Mesendoderm (in vitro differentiated cells): ENCODE data around the gene CCSER2.
A peak's percentile ranks its signal among the peaks of the same experiment; 100 is the strongest.

Source experiments
- DNase-seq: peaks from one replicate; pipeline ENCODE4 v3.0.0; 2013
- H2AK5ac ChIP-seq: 2 replicates; pipeline ENCODE4 v1.6.1; 2013; ENCODE audit warnings: low read length, inconsistent platforms
- H2BK120ac ChIP-seq: 2 replicates; pipeline ENCODE4 v1.6.1; 2013; ENCODE audit warnings: low read depth, mild to moderate bottlenecking, low read length, moderate library complexity, mixed read lengths
- H2BK15ac ChIP-seq: replicated peaks from 2 replicates; pipeline ENCODE4 v1.6.1; 2013; ENCODE audit warnings: low read depth, mild to moderate bottlenecking, moderate library complexity
- H2BK5ac ChIP-seq: 2 replicates; pipeline ENCODE4 v1.6.1; 2013; ENCODE audit warnings: low read length, inconsistent platforms
- H3K18ac ChIP-seq: 2 replicates; pipeline ENCODE4 v1.6.1; 2013; ENCODE audit warnings: mild to moderate bottlenecking, low read length, mixed read lengths
- H3K23ac ChIP-seq: one replicate; pipeline ENCODE4 v1.6.1; 2013; ENCODE audit warnings: low read length
- H3K27ac ChIP-seq: 2 replicates; pipeline ENCODE4 v1.5.1; 2013; ENCODE audit warnings: low read depth, mild to moderate bottlenecking, inconsistent platforms, low read length, moderate library complexity
- H3K27me3 ChIP-seq: 2 replicates; pipeline ENCODE4 v1.6.1; 2013; ENCODE audit warnings: low read length, control low read depth, mild to moderate bottlenecking, inconsistent platforms; ENCODE audit not compliant: insufficient read depth, poor library complexity
- H3K36me3 ChIP-seq: 2 replicates; pipeline ENCODE4 v1.6.1; 2013; ENCODE audit warnings: low read length, inconsistent platforms; ENCODE audit not compliant: control insufficient read depth, insufficient read depth
- H3K4ac ChIP-seq: one replicate; pipeline ENCODE4 v1.6.1; 2013; ENCODE audit warnings: low read depth, mild to moderate bottlenecking, low read length, moderate library complexity
- H3K4me1 ChIP-seq: 2 replicates; pipeline ENCODE4 v1.6.1; 2013; ENCODE audit warnings: low read depth, low read length, inconsistent platforms; ENCODE audit not compliant: control insufficient read depth
- H3K4me2 ChIP-seq: 2 replicates; pipeline ENCODE4 v1.6.1; 2013; ENCODE audit warnings: low read length
- H3K4me3 ChIP-seq: 2 replicates; pipeline ENCODE4 v1.5.1; 2013; ENCODE audit warnings: mild to moderate bottlenecking, low read length
- H3K56ac ChIP-seq: one replicate; pipeline ENCODE4 v1.6.1; 2013; ENCODE audit warnings: low read length
- H3K79me1 ChIP-seq: 2 replicates; pipeline ENCODE4 v1.6.1; 2013; ENCODE audit warnings: low read length, inconsistent platforms
- H3K79me2 ChIP-seq: 2 replicates; pipeline ENCODE4 v1.6.1; 2013; ENCODE audit warnings: mild to moderate bottlenecking, low read length; ENCODE audit not compliant: control insufficient read depth, insufficient read depth
- H3K9ac ChIP-seq: 2 replicates; pipeline ENCODE4 v1.6.1; 2013; ENCODE audit warnings: low read length, inconsistent platforms
- H4K5ac ChIP-seq: one replicate; pipeline ENCODE4 v1.6.1; 2013; ENCODE audit warnings: low read length
- H4K8ac ChIP-seq: one replicate; pipeline ENCODE4 v1.6.1; 2013; ENCODE audit warnings: low read depth, mild to moderate bottlenecking, control low read depth, low read length, moderate library complexity
- WGBS: extraction: QIAGEN DNeasy Blood & Tissue Kit; methylation state at CpG from one replicate; pipeline ENCODE4 v1.1.7; 2013; ENCODE audit warnings: low lambda C conversion rate, missing lambda C conversion rate; ENCODE audit not compliant: insufficient coverage; ENCODE audit errors: extremely low coverage; 5-methylcytosine and 5-hydroxymethylcytosine counted together

CCSER2 gene

DNA sequence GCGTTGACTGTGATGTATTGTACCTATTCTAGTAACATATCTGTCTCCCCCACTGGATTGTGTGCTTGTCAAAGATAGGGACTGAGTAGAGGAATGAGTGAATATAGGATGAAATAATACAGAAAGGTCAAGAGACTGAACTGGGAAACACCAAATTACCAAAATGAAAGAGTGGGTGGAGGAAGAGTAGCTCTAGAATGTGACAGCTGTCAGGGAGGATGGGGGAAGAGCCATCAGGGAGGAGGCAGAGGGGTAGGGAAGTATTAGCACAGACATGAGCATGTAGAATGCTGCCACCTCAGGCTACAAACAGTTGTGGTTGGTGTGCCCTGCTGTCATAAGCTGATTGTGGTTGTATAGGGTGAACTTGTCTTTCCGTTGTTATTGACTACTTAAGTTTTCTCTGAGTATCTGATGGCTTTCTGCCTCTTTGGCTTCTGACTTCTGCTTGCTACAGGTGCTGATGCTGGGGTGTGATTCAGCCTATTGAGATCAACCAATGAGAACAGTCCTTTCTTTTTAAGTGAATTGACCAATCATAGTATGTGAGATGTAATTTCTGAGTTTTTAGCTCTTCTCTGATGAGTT lies 5.6 kb downstream of the CCSER2 start:
- Histone ChIP-seq H2AK5ac (no peak overlapping the region), H2BK15ac (no peak overlapping the region), H4K5ac (no peak overlapping the region), H2BK5ac (no peak overlapping the region), H3K36me3 (no peaks in the 10 kb centered on the region), H3K4me2 (no peak overlapping the region), H3K79me1 (peaks cover 19% of the 10 kb centered on the region), H3K27me3 (no peaks in the 10 kb centered on the region), H3K4ac (no peak overlapping the region), H2BK120ac (no peak overlapping the region), H3K18ac (no peak overlapping the region), H4K8ac (no peak overlapping the region), H3K9ac (no peak overlapping the region), H3K27ac (no peak overlapping the region), H3K4me3 (no peak overlapping the region), H3K79me2 (peaks cover 61% of the 10 kb centered on the region), H3K56ac (no peak overlapping the region), H3K23ac (no peak overlapping the region), H3K4me1 (peaks cover 20% of the 10 kb centered on the region)
- WGBS = no CpG with 5 or more reads among the region's 2 CpGs
- peak; percentile 44 for DNase-seq

DNA sequence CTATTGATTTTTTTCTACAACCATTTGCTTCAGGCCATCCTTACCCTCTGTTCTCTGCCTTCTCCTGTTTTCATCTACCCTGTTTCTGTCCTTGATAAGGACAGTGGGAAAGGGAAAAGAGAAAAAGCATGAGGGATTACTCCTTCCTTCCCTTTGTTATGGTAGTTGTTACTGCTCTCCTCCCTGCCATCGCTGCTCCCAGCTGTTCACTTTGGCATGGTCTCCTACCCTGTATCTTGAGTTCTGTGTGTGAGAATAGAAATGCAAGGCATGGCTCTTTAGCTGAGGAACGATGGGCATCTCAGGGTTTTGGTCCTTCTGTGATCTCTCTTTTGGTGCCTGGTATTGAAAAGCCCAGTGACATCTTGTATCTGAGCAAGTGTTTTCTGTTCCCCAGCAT lies 6.4 kb downstream of the CCSER2 start:
- Histone ChIP-seq H3K18ac (no peak overlapping the region), H3K4me2 (no peak overlapping the region), H3K27me3 (no peaks in the 10 kb centered on the region), H3K56ac (no peak overlapping the region), H3K4me1 (peaks cover 20% of the 10 kb centered on the region), H3K36me3 (no peaks in the 10 kb centered on the region), H2AK5ac (no peak overlapping the region), H4K8ac (no peak overlapping the region), H3K79me1 (peaks cover 21% of the 10 kb centered on the region), H3K4ac (no peak overlapping the region), H3K9ac (no peak overlapping the region), H2BK15ac (no peak overlapping the region), H3K4me3 (no peak overlapping the region), H2BK120ac (no peak overlapping the region), H3K27ac (no peak overlapping the region), H3K23ac (no peak overlapping the region), H4K5ac (no peak overlapping the region), H2BK5ac (no peak overlapping the region), H3K79me2 (peaks cover 61% of the 10 kb centered on the region)
- DNase-seq = no peak
- WGBS = no CpG with 5 or more reads among the region's 2 CpGs

DNA sequence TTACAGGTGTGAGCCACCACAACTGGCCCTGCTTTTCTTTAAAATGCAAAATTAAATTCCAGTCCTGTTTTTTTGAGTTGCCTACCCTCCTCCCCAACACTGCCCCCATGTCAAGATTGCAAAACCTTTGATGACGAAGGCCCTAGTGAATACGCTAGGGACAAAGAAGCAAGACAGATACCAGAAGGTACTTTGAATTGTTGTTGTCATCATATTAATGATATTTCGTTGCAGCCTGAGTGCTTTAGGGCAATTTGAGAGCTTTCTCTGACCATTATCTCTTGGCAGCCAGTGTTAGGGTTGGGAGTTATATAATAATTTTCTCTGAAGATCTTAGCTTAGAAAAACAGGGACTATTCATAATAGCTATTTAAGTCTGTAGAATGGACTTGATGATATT lies 7.1 kb downstream of the CCSER2 start:
- no peak overlapping the region for H3K27ac ChIP-seq

GRCh38 chr10:84336406-84337090 lies 8.2 kb downstream of the CCSER2 start:
- DNase-seq = peak; percentile 87
- H3K4ac ChIP-seq = no peak overlapping the region
- no CpG with 5 or more reads among the region's 5 CpGs for WGBS
- H3K79me2 ChIP-seq = peaks cover 49% of the 10 kb centered on the region
- H2BK15ac ChIP-seq = no peak overlapping the region
- no peak overlapping the region for H3K4me3 ChIP-seq
- no peak overlapping the region for H2BK5ac ChIP-seq
- H3K27ac ChIP-seq = no peak overlapping the region
- peaks cover 23% of the 10 kb centered on the region for H3K79me1 ChIP-seq
- H3K4me2 ChIP-seq = no peak overlapping the region
- no peak overlapping the region for H2BK120ac ChIP-seq
- H3K56ac ChIP-seq = peak overlapping the region; percentile 53
- H3K4me1 ChIP-seq = peaks cover 20% of the 10 kb centered on the region
- no peaks in the 10 kb centered on the region for H3K27me3 ChIP-seq
- H3K9ac ChIP-seq = no peak overlapping the region
- peak overlapping the region; percentile 44 for H3K18ac ChIP-seq
- no peak overlapping the region for H2AK5ac ChIP-seq
- H3K36me3 ChIP-seq = no peaks in the 10 kb centered on the region
- H3K23ac ChIP-seq = no peak overlapping the region
- H4K5ac ChIP-seq = no peak overlapping the region
- no peak overlapping the region for H4K8ac ChIP-seq

More for the DNA sequence above, 7.1 kb downstream of the CCSER2 start:
- Histone ChIP-seq H3K18ac (no peak overlapping the region), H3K4me1 (peaks cover 20% of the 10 kb centered on the region), H3K23ac (no peak overlapping the region), H4K8ac (no peak overlapping the region), H3K4me2 (no peak overlapping the region), H3K9ac (no peak overlapping the region), H2AK5ac (no peak overlapping the region), H4K5ac (no peak overlapping the region), H3K4me3 (no peak overlapping the region), H3K79me2 (peaks cover 55% of the 10 kb centered on the region), H3K56ac (no peak overlapping the region), H3K36me3 (no peaks in the 10 kb centered on the region), H3K79me1 (peaks cover 21% of the 10 kb centered on the region), H2BK15ac (no peak overlapping the region), H3K4ac (no peak overlapping the region), H2BK120ac (no peak overlapping the region), H3K27me3 (no peaks in the 10 kb centered on the region), H2BK5ac (no peak overlapping the region)
- WGBS = no CpG with 5 or more reads among the region's 3 CpGs
- no peak for DNase-seq

DNA sequence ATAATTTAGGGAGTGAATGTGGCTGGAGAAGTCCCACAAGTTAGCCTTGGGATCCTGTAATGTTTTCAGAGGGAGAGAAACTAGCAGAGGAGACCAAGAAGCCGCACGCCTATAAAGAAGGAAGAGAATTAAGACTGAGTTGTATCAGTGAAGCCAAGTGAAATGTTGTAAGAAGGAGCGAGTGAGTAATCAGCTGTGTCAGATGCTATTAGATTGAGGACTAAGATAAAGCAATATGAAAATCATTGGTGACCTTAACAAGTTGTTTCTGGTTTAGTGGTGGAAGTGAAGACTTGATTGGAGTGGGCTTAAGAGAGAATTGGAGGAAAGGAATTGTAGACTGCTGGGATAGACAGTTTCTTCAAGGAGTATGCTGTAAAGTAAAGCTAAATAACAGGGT lies 8.8 kb downstream of the CCSER2 start:
- Histone ChIP-seq H2AK5ac (no peak overlapping the region), H2BK120ac (no peak overlapping the region), H3K18ac (peak overlapping the region; percentile 44), H3K27me3 (no peaks in the 10 kb centered on the region), H3K4me1 (peaks cover 26% of the 10 kb centered on the region), H2BK5ac (no peak overlapping the region), H3K27ac (peak overlapping the region; percentile 22), H3K23ac (no peak overlapping the region), H4K5ac (no peak overlapping the region), H3K4ac (no peak overlapping the region), H3K79me2 (peaks cover 49% of the 10 kb centered on the region), H3K79me1 (peaks cover 26% of the 10 kb centered on the region), H4K8ac (no peak overlapping the region), H3K4me3 (no peak overlapping the region), H2BK15ac (no peak overlapping the region), H3K36me3 (no peaks in the 10 kb centered on the region), H3K4me2 (no peak overlapping the region), H3K56ac (peak overlapping the region; percentile 22), H3K9ac (peak overlapping the region; percentile 5)
- no CpG with 5 or more reads among the region's 3 CpGs for WGBS
- DNase-seq = no peak
